Measurements from ENCODE around the gene TSNAXIP1.
"Not testable (repeated sequence)": the region's sequence is repeated elsewhere in the genome, so short reads cannot be mapped to it uniquely, and the experiment has no call there.

The TSNAXIP1 gene

GRCh38 chr16:67861877-67862276, 55.2 kb downstream of the TSNAXIP1 start:
- DNase-seq = no peak

- DNase-seq = no peak
Observed at GRCh38 chr16:67862623-67863583, 56.2 kb downstream of the TSNAXIP1 start.

GRCh38 chr16:67864044-67864443, 57.4 kb downstream of the TSNAXIP1 start:
- not testable (repeated sequence) for DNase-seq

- DNase-seq = no peak
Observed at GRCh38 chr16:67864594-67864993, 57.9 kb downstream of the TSNAXIP1 start.

GRCh38 chr16:67865318-67865717, 58.6 kb downstream of the TSNAXIP1 start:
- no peak for DNase-seq

- no peak for DNase-seq
Observed at GRCh38 chr16:67868290-67868689, 61.6 kb downstream of the TSNAXIP1 start.

GRCh38 chr16:67869653-67870052, 63.0 kb downstream of the TSNAXIP1 start:
- DNase-seq = no peak

GRCh38 chr16:67871256-67871655, 64.6 kb downstream of the TSNAXIP1 start:
- no peak for DNase-seq

- no peak for DNase-seq
Observed at GRCh38 chr16:67872131-67872630, 65.5 kb downstream of the TSNAXIP1 start.

- peak; percentile 75 for DNase-seq
Observed at GRCh38 chr16:67872631-67873434, 66.1 kb downstream of the TSNAXIP1 start, which contains the start of gene EDC4. Gene EDC4 (plus strand): TSS chr16:67873052. CDS start chr16:67873262, 210 bp downstream.

- no peak for DNase-seq
Observed at GRCh38 chr16:67873435-67874370, 67.0 kb downstream of the TSNAXIP1 start.

- no peak for DNase-seq
Observed at GRCh38 chr16:67874372-67874771, 67.7 kb downstream of the TSNAXIP1 start.

- DNase-seq = no peak
Observed at GRCh38 chr16:67877064-67877463, 70.4 kb downstream of the TSNAXIP1 start.
